ENCODE measurements around the gene CRAT. TPM values are rescaled to one million over a fixed set of nuclear protein-coding genes. Genes with fewer than 3 reads are reported as not detected.
"Not testable (repeated sequence)": the region's sequence is repeated elsewhere in the genome, so short reads cannot be mapped to it uniquely, and the experiment has no call there.

CRAT gene
- total RNA-seq, 1 experiment from 2014 or later = 13.9 TPM

DNA sequence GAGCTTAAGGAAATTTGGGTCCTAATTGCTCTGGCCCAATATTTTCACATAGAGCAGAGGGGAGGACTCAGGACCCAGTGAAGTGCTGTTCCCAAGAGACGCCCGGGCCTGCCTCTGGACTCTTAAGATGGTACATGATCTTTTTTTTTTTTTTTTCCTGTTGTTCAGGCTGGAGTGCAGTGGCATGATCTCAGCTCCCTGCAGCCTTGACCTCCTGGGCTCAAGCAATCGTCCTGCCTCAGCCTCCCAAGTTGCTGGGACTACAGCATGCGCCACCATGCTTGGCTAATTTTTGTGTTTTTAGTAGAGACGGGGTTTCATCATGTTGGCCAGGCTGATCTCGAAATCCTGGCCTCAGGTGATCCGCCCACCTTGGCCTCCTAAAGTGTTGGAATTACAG is 19.7 kb upstream of the CRAT start:
- not testable (repeated sequence) for H3K27me3 ChIP-seq; DNase-seq; H3K9me3 ChIP-seq (replicated peaks); H3K27ac ChIP-seq; H3K4me3 ChIP-seq; H3K4me1 ChIP-seq
- H3K36me3 ChIP-seq = peaks cover 11% of the 10 kb centered on the region

DNA sequence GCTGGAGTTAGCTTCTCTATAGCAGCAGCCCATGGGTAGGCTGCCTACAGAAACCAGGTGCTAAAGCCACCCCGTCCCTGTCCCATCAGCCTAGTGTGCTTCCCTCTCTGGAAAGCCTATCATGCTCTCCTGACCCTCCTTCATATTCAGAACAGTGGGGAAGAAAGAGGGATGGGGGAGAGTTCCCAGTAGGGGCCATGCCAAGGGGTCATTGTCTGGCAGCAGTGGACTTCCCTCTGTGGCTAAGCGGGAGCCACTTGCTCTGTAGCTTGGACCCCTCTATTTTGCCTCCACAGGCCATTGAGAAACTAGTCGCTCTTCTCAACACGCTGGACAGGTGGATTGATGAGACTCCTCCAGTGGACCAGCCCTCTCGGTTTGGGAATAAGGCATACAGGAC is 18.1 kb upstream of the CRAT start:
- H3K4me1 ChIP-seq = no peaks in the 10 kb centered on the region
- DNase-seq = no peak

GRCh38 chr9:129126749-129127618 is 16.4 kb upstream of the CRAT start:
- Histone ChIP-seq H3K27ac (no peak overlapping the region), H3K4me1 (no peaks in the 10 kb centered on the region), H3K9me3 (replicated peaks) (no peaks in the 10 kb centered on the region), H3K36me3 (peaks cover 11% of the 10 kb centered on the region), H3K27me3 (no peaks in the 10 kb centered on the region), H3K4me3 (no peak overlapping the region)
- peak in 1 of 2 experiments; percentile 54 for DNase-seq

More for the DNA sequence above, 18.1 kb upstream of the CRAT start:
- Histone ChIP-seq H3K9me3 (replicated peaks) (no peaks in the 10 kb centered on the region), H3K36me3 (peaks cover 11% of the 10 kb centered on the region), H3K27ac (no peak overlapping the region), H3K27me3 (no peaks in the 10 kb centered on the region), H3K4me3 (no peak overlapping the region)

GRCh38 chr9:129125478-129125877 is 14.9 kb upstream of the CRAT start:
- H3K27ac ChIP-seq = no peak overlapping the region
- H3K4me1 ChIP-seq = peaks cover 9% of the 10 kb centered on the region
- peaks cover 11% of the 10 kb centered on the region for H3K36me3 ChIP-seq
- no peaks in the 10 kb centered on the region for H3K27me3 ChIP-seq
- H3K4me3 ChIP-seq = no peak overlapping the region
- no peak for DNase-seq
- no peaks in the 10 kb centered on the region for H3K9me3 ChIP-seq (replicated peaks)

- Histone ChIP-seq H3K4me1 (peaks cover 9% of the 10 kb centered on the region), H3K4me3 (no peak overlapping the region), H3K36me3 (peaks cover 10% of the 10 kb centered on the region), H3K9me3 (replicated peaks) (no peaks in the 10 kb centered on the region), H3K27me3 (no peaks in the 10 kb centered on the region), H3K27ac (no peak overlapping the region)
- DNase-seq = no peak
These were observed 14.0 kb upstream of the CRAT start for GRCh38 chr9:129124506-129125069.

DNA sequence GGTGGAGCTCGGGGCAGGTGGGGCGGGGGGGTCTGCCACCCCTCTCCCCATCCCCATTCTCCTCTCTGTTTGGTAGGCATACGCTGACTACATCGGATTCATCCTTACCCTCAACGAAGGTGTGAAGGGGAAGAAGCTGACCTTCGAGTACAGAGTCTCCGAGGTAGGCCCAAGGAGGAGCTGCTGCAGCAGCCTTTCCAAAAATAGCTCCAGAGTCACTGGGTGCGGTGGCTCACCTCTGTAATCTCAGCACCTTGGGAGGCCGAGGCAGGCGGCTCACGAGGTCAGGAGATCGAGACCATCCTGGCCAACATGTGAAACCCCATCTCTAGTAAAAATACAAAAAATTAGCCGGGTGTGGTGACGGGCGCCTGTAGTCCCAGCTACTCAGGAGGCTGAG is 12.4 kb upstream of the CRAT start:
- DNase-seq = not testable (repeated sequence)

GRCh38 chr9:129122133-129122532 is 11.5 kb upstream of the CRAT start:
- H3K27me3 ChIP-seq = no peaks in the 10 kb centered on the region
- peaks cover 9% of the 10 kb centered on the region for H3K4me1 ChIP-seq
- H3K4me3 ChIP-seq = no peak overlapping the region
- H3K9me3 ChIP-seq (replicated peaks) = no peaks in the 10 kb centered on the region
- no peak for DNase-seq
- H3K27ac ChIP-seq = no peak overlapping the region
- peaks cover 7% of the 10 kb centered on the region for H3K36me3 ChIP-seq

More for the DNA sequence above, 12.4 kb upstream of the CRAT start:
- not testable (repeated sequence) for H3K9me3 ChIP-seq (replicated peaks); H3K4me1 ChIP-seq; H3K27ac ChIP-seq; H3K27me3 ChIP-seq; H3K4me3 ChIP-seq
- peaks cover 10% of the 10 kb centered on the region for H3K36me3 ChIP-seq

DNA sequence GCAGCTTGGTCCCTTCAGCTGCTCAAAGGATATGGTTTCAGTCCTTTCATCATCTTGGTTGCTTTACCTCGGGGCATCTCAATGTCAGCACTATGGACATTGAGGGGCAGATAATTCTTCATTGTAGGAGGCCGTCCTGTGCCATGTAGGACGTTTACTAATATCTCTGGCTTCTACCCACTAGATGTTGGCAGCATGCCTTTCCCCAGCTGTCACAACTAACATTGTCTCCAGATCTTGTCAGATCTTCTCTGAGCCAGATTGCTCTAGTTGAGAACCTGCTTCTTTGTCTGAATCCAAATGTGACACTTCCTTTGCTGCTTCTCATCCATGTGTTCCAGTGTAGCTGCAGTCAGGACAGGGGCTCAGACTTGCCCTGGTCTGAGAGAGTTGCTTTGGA is 10.9 kb upstream of the CRAT start:
- H3K4me1 ChIP-seq = peaks cover 9% of the 10 kb centered on the region
- H3K27me3 ChIP-seq = no peaks in the 10 kb centered on the region
- peak in 1 of 2 experiments; percentile 57 for DNase-seq
- H3K36me3 ChIP-seq = peaks cover 7% of the 10 kb centered on the region
- H3K27ac ChIP-seq = no peak overlapping the region
- no peaks in the 10 kb centered on the region for H3K9me3 ChIP-seq (replicated peaks)
- H3K4me3 ChIP-seq = no peak overlapping the region

DNA sequence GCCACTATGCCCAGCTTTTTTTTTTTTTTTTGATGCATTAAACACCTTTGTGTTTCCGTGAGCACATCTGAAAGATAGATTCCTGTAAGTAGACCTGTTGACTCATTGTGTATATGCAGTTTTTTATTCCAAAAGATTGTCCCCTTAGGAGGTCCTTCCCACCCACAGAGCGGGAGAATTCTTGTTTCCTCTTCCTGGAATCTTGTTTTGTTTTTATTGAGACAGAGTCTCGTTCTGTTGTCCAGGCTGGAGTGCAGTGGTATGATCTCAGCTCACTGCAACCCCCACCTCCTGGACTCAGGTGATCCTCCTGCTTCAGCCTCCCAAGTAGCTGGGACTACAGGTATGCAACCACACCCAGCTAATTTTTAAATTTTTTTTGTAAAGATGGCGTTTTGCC is 8.2 kb upstream of the CRAT start:
- Histone ChIP-seq H3K27me3 (no peaks in the 10 kb centered on the region), H3K9me3 (replicated peaks) (no peaks in the 10 kb centered on the region), H3K27ac (no peak overlapping the region), H3K36me3 (peaks cover 5% of the 10 kb centered on the region; the same call in 1 of the 2 replicates), H3K4me1 (peaks cover 9% of the 10 kb centered on the region), H3K4me3 (no peak overlapping the region)
- no peak for DNase-seq

DNA sequence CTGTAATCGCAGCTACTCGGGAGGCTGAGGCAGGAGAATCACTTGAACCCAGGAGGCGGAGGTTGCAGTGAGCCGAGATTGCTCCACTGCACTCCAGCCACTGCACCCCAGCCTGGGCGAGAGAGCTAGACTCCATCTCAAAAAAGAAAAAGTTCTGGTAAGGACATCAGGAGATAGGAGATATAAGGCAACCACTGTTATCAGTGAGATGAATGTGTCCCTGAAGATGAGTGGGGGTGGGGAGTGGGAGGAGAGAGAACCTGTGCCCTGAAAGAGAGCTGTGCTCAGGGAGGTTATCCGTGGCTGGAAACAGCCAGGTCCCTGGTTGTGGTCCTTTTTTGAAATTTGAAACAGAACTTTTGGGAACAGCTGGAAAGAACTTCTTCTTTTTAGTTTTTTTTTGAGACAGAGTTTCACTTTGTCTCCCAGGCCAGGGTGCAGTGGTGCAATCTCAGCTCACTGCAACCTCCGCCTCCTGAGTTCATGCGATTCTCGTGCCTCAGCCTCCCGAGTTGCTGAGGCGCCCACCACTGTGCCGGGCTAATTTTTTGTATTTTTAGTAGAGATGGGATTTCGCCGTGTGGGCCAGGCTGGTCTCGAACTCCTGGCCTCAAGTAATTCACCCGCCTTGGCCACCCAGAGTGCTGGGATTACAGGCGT is 3.2 kb upstream of the CRAT start:
- Histone ChIP-seq H3K4me3 (no peak overlapping the region), H3K27me3 (no peaks in the 10 kb centered on the region), H3K36me3 (no peaks in the 10 kb centered on the region), H3K27ac (no peak overlapping the region), H3K4me1 (peaks cover 5% of the 10 kb centered on the region; the same call in 1 of the 2 replicates), H3K9me3 (replicated peaks) (no peaks in the 10 kb centered on the region)
- DNase-seq = no peak

DNA sequence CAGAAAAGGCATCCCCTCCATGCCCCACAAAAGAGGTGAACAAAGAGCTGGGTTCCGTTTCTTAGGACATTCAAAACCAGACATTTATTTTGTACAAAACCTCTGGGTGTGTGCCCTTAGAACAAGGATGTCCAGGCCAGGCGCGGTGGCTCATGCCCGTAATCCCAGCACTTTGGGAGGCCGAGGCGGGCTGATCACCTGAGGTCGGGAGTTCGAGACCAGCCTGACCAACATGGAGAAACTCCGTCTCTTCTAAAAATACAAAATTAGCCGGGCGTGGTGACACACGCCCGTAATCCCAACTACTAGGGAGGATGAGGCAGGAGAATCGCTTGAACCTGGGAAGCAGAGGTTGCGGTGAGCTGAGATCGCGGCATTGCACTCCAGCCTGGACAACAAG is 1.9 kb upstream of the CRAT start:
- not testable (repeated sequence) for H3K36me3 ChIP-seq; H3K4me1 ChIP-seq; H3K27me3 ChIP-seq; H3K27ac ChIP-seq; H3K9me3 ChIP-seq (replicated peaks); DNase-seq
- H3K4me3 ChIP-seq = peak overlapping the region; percentile 82

- peak; percentile 51 to 63 for DNase-seq
- peak overlapping the region; percentile 82 for H3K4me3 ChIP-seq
- no peaks in the 10 kb centered on the region for H3K27me3 ChIP-seq
- H3K9me3 ChIP-seq (replicated peaks) = no peaks in the 10 kb centered on the region
- H3K27ac ChIP-seq = peak overlapping the region; percentile 90
- H3K4me1 ChIP-seq = peaks cover 5% of the 10 kb centered on the region; the same call in 1 of the 2 replicates
- H3K36me3 ChIP-seq = no peaks in the 10 kb centered on the region
These were observed 1.0 kb upstream of the CRAT start for GRCh38 chr9:129111528-129112151.

DNA sequence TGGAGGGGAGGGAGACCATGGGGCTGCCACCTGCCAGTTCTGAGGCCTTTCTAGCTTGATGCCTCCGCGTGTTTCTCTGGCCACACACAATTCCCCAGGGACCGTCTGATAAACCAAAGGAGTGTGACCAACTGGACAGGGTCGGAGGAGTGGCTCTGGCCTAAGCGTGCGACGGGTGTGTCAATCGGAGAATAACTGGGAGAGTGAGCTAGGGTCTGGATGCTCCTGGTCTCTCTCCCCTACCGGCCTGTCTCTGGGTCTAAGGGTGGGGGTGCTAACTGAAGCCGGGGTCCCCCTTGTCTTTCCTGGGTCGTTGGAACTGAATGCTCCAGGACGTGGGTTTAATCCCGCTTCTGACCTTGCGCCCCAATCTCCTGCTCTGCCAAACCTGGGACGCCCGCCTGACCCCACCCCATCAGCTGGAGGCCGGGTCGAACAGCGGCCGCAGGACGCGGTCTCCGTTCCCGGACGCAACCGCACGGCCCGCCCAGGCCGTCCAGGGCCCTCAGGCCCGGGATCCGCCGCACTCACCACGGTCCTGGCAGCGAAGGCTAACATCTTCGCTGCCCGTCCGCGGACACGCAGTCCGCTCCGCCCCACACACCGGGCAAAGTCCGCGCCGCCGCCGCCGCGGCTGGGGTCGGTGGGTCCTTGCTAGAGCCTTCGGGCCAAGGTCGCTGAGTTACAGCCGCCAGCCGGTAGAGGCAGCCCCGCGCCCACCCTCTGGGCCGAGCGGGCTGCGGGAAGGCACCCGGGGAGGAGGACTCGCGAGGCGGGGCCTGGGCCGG is 447 bp downstream of the CRAT start:
- Histone ChIP-seq H3K36me3 (no peaks in the 10 kb centered on the region), H3K4me1 (peaks cover 5% of the 10 kb centered on the region; the same call in 1 of the 2 replicates), H3K9me3 (replicated peaks) (no peaks in the 10 kb centered on the region), H3K27me3 (no peaks in the 10 kb centered on the region), H3K27ac (peak overlapping the region; percentile 90), H3K4me3 (peak overlapping the region; percentile 82)
- peak; percentile 57 to 64 for DNase-seq

GRCh38 chr9:129109537-129109903 is 1.1 kb downstream of the CRAT start:
- no peaks in the 10 kb centered on the region for H3K36me3 ChIP-seq
- peak; percentile 45 to 53 for DNase-seq
- H3K27ac ChIP-seq = no peak overlapping the region
- no peaks in the 10 kb centered on the region for H3K27me3 ChIP-seq
- H3K9me3 ChIP-seq (replicated peaks) = no peaks in the 10 kb centered on the region
- H3K4me3 ChIP-seq = no peak overlapping the region
- H3K4me1 ChIP-seq = peaks cover 5% of the 10 kb centered on the region; the same call in 1 of the 2 replicates

Data from SJCRH30 (cell line).